Mesenchymal stem cell (in vitro differentiated cells and primary cell): ENCODE results near the gene STAB2.
"Not testable (repeated sequence)": the region's sequence is repeated elsewhere in the genome, so short reads cannot be mapped to it uniquely, and the experiment has no call there.

Source experiments
- DNase-seq: peaks from one replicate; pipeline ENCODE4 v3.0.0-alpha.2; 2013
- H2AFZ ChIP-seq: one replicate; pipeline ENCODE4 v1.6.1; 2013; ENCODE audit warnings: low read depth, mild to moderate bottlenecking, control low read depth, inconsistent platforms, low read length, moderate library complexity
- H2AK5ac ChIP-seq: 2 replicates; pipeline ENCODE4 v1.6.1; 2013; ENCODE audit warnings: low read length, moderate library complexity, mild to moderate bottlenecking, inconsistent platforms; ENCODE audit not compliant: severe bottlenecking
- H2BK120ac ChIP-seq: one replicate; pipeline ENCODE4 v1.6.1; 2013; ENCODE audit warnings: low read depth, mild to moderate bottlenecking, inconsistent platforms, low read length, moderate library complexity
- H2BK12ac ChIP-seq, 2 experiments: one replicate each; pipeline ENCODE4 v1.6.1; 2013; ENCODE audit warnings: inconsistent platforms in 2 of 2, low read length in 2 of 2, mild to moderate bottlenecking in 2 of 2, moderate library complexity in 2 of 2, control low read depth in 1 of 2
- H2BK15ac ChIP-seq: one replicate; pipeline ENCODE4 v1.6.1; 2013; ENCODE audit warnings: mild to moderate bottlenecking, low read depth, inconsistent platforms; ENCODE audit not compliant: poor library complexity, severe bottlenecking
- H2BK5ac ChIP-seq: 2 replicates; pipeline ENCODE4 v1.6.1; 2013; ENCODE audit warnings: low read depth, mild to moderate bottlenecking, low read length, control low read depth, inconsistent platforms; ENCODE audit not compliant: poor library complexity, severe bottlenecking
- H3K14ac ChIP-seq, 2 experiments: one replicate each; pipeline ENCODE4 v1.6.1; 2013; ENCODE audit warnings: inconsistent platforms in 2 of 2, low read length in 2 of 2, control low read depth in 1 of 2, mild to moderate bottlenecking in 1 of 2, moderate library complexity in 1 of 2
- H3K18ac ChIP-seq, 2 experiments: one replicate each; pipeline ENCODE4 v1.6.1; 2013; ENCODE audit warnings: inconsistent platforms in 2 of 2, low read length in 2 of 2, control low read depth in 1 of 2, low read depth in 1 of 2, mild to moderate bottlenecking in 1 of 2
- H3K23ac ChIP-seq, 2 experiments: one replicate each; pipeline ENCODE4 v1.6.1; 2013; ENCODE audit warnings: inconsistent platforms in 2 of 2, low read length in 2 of 2, mild to moderate bottlenecking in 2 of 2, moderate library complexity in 2 of 2, control low read depth in 1 of 2
- H3K27ac ChIP-seq: 2 replicates; pipeline ENCODE4 v1.5.1; 2013; ENCODE audit warnings: mild to moderate bottlenecking, moderate library complexity, low read length, control low read depth, inconsistent platforms; ENCODE audit not compliant: poor library complexity, severe bottlenecking
- H3K27me3 ChIP-seq, 2 experiments: 2 replicates each; pipeline versions ENCODE4 v1.6.1 to v1.7.0; 2013; ENCODE audit warnings: low read length in 2 of 2, mild to moderate bottlenecking in 2 of 2, moderate library complexity in 2 of 2, control low read depth in 1 of 2, inconsistent platforms in 1 of 2; ENCODE audit not compliant: control insufficient read depth in 1 of 2, insufficient read depth in 1 of 2
- H3K36me3 ChIP-seq, 2 experiments: 2 replicates each; pipeline versions ENCODE4 v1.6.1 to v1.7.0; 2013; ENCODE audit warnings: low read length in 2 of 2, control low read depth in 1 of 2, inconsistent platforms in 1 of 2, low read depth in 1 of 2, mild to moderate bottlenecking in 1 of 2; ENCODE audit not compliant: insufficient read depth in 2 of 2, control insufficient read depth in 1 of 2
- H3K4ac ChIP-seq, 2 experiments: one replicate each; pipeline ENCODE4 v1.6.1; 2013; ENCODE audit warnings: inconsistent platforms in 2 of 2, low read length in 2 of 2, mild to moderate bottlenecking in 2 of 2, moderate library complexity in 2 of 2, control low read depth in 1 of 2, low read depth in 1 of 2
- H3K4me1 ChIP-seq: 2 replicates; pipeline ENCODE4 v1.6.1; 2013; ENCODE audit warnings: low read depth, low read length, control low read depth; ENCODE audit not compliant: control insufficient read depth, insufficient read depth
- H3K4me2 ChIP-seq: 2 replicates; pipeline ENCODE4 v1.6.1; 2013; ENCODE audit warnings: low read length, mild to moderate bottlenecking, inconsistent platforms; ENCODE audit not compliant: poor library complexity, severe bottlenecking
- H3K4me3 ChIP-seq, 2 experiments: 2 replicates each; pipeline versions ENCODE4 v1.5.1 to v1.7.0; 2013; ENCODE audit warnings: low read length in 2 of 2, mild to moderate bottlenecking in 2 of 2, control low read depth in 1 of 2, low read depth in 1 of 2; ENCODE audit not compliant: insufficient read depth in 1 of 2
- H3K79me1 ChIP-seq: replicated peaks from 2 replicates; pipeline ENCODE4 v1.6.1; 2013; ENCODE audit warnings: mild to moderate bottlenecking, control low read depth, low read length, inconsistent platforms; ENCODE audit not compliant: poor library complexity, severe bottlenecking
- H3K9ac ChIP-seq: 2 replicates; pipeline ENCODE4 v1.7.0; 2013; ENCODE audit warnings: mild to moderate bottlenecking, low read length, moderate library complexity
- H3K9me3 ChIP-seq: 2 replicates; pipeline ENCODE4 v1.7.0; 2013; ENCODE audit warnings: mild to moderate bottlenecking, low read length; ENCODE audit not compliant: control insufficient read depth
- H4K8ac ChIP-seq: one replicate; pipeline ENCODE4 v1.6.1; 2013; ENCODE audit warnings: inconsistent platforms, mild to moderate bottlenecking, low read length, moderate library complexity
- H4K91ac ChIP-seq: one replicate; pipeline ENCODE4 v1.6.1; 2013; ENCODE audit warnings: mild to moderate bottlenecking, low read length, inconsistent platforms
- WGBS: methylation state at CpG from one replicate; pipeline ENCODE4 v1.1.7; 2013; ENCODE audit warnings: mixed read lengths; 5-methylcytosine and 5-hydroxymethylcytosine counted together

STAB2 gene

GRCh38 chr12:103809639-103810038, 222.6 kb downstream of the STAB2 start:
- Histone ChIP-seq H3K79me1 (peaks cover 50% of the 10 kb centered on the region), H3K4me1 (peaks cover 15% of the 10 kb centered on the region), H3K36me3 (peaks cover 15 to 17% of the 10 kb centered on the region in 2 experiments)
- not testable (repeated sequence) for H3K9me3 ChIP-seq, H2BK120ac ChIP-seq, H2BK5ac ChIP-seq, H3K9ac ChIP-seq, H3K23ac ChIP-seq, H3K27ac ChIP-seq, DNase-seq, H2BK15ac ChIP-seq, H2BK12ac ChIP-seq, H2AFZ ChIP-seq, H4K91ac ChIP-seq, H3K4me2 ChIP-seq, H2AK5ac ChIP-seq, H4K8ac ChIP-seq, H3K4ac ChIP-seq, H3K4me3 ChIP-seq, H3K18ac ChIP-seq, H3K27me3 ChIP-seq, H3K14ac ChIP-seq
- WGBS = 82% methylated on average over 6 of the region's 7 CpGs

- Histone ChIP-seq H4K8ac (no peak overlapping the region), H3K18ac (no peak overlapping the region), H2BK15ac (no peak overlapping the region), H3K36me3 (peaks cover 15 to 17% of the 10 kb centered on the region in 2 experiments), H3K9me3 (no peaks in the 10 kb centered on the region), H2AK5ac (no peak overlapping the region), H3K27ac (no peak overlapping the region), H2AFZ (no peak overlapping the region), H3K4me2 (no peak overlapping the region), H3K27me3 (no peaks in the 10 kb centered on the region), H3K14ac (no peak overlapping the region), H2BK12ac (no peak overlapping the region), H4K91ac (no peak overlapping the region), H3K9ac (no peak overlapping the region), H2BK120ac (no peak overlapping the region), H3K4me3 (no peak overlapping the region), H3K4ac (no peak overlapping the region), H3K23ac (no peak overlapping the region), H3K4me1 (peaks cover 15% of the 10 kb centered on the region), H3K79me1 (peaks cover 50% of the 10 kb centered on the region), H2BK5ac (no peak overlapping the region)
- no peak for DNase-seq
- 72% methylated on average over 4 of the region's 5 CpGs for whole genome bisulfite sequencing
Observed at GRCh38 chr12:103810111-103810510, 223.0 kb downstream of the STAB2 start.

GRCh38 chr12:103811791-103812190, 224.7 kb downstream of the STAB2 start:
- Histone ChIP-seq H3K36me3 (peaks cover 15 to 17% of the 10 kb centered on the region in 2 experiments), H3K9me3 (no peaks in the 10 kb centered on the region), H3K27me3 (no peaks in the 10 kb centered on the region), H3K27ac (no peak overlapping the region), H3K9ac (no peak overlapping the region), H2AK5ac (no peak overlapping the region), H3K23ac (no peak overlapping the region), H3K18ac (no peak overlapping the region), H3K4ac (no peak overlapping the region), H3K14ac (no peak overlapping the region), H4K91ac (no peak overlapping the region), H2BK12ac (no peak overlapping the region), H3K4me2 (no peak overlapping the region), H2BK120ac (no peak overlapping the region), H2BK15ac (no peak overlapping the region), H3K4me3 (no peak overlapping the region), H3K4me1 (peaks cover 9% of the 10 kb centered on the region), H4K8ac (no peak overlapping the region), H2BK5ac (no peak overlapping the region), H2AFZ (no peak overlapping the region), H3K79me1 (peaks cover 52% of the 10 kb centered on the region)
- DNase-seq = no peak
- 80% methylated on average over 5 of the region's 6 CpGs for WGBS

GRCh38 chr12:103812789-103813188, 225.7 kb downstream of the STAB2 start:
- H2AFZ ChIP-seq = no peak overlapping the region
- WGBS = 100% methylated on average over 1 of the region's 1 CpG
- H3K14ac ChIP-seq = no peak overlapping the region
- H3K18ac ChIP-seq = no peak overlapping the region
- no peak overlapping the region for H2BK15ac ChIP-seq
- H3K36me3 ChIP-seq = peaks cover 14 to 15% of the 10 kb centered on the region in 2 experiments
- no peak overlapping the region for H3K4ac ChIP-seq
- peaks cover 45% of the 10 kb centered on the region for H3K79me1 ChIP-seq
- no peak overlapping the region for H3K9ac ChIP-seq
- H3K4me1 ChIP-seq = peaks cover 7% of the 10 kb centered on the region
- no peak overlapping the region for H2BK5ac ChIP-seq
- H2AK5ac ChIP-seq = no peak overlapping the region
- H3K23ac ChIP-seq = no peak overlapping the region
- H3K4me3 ChIP-seq = no peak overlapping the region
- no peak overlapping the region for H4K8ac ChIP-seq
- H2BK120ac ChIP-seq = no peak overlapping the region
- H4K91ac ChIP-seq = peak overlapping the region; percentile 54
- no peak overlapping the region for H3K4me2 ChIP-seq
- no peak for DNase-seq
- H3K9me3 ChIP-seq = no peaks in the 10 kb centered on the region
- H2BK12ac ChIP-seq = no peak overlapping the region
- H3K27me3 ChIP-seq = no peaks in the 10 kb centered on the region
- no peak overlapping the region for H3K27ac ChIP-seq
